ENCODE results near the gene SLC39A5.

The SLC39A5 gene

DNA sequence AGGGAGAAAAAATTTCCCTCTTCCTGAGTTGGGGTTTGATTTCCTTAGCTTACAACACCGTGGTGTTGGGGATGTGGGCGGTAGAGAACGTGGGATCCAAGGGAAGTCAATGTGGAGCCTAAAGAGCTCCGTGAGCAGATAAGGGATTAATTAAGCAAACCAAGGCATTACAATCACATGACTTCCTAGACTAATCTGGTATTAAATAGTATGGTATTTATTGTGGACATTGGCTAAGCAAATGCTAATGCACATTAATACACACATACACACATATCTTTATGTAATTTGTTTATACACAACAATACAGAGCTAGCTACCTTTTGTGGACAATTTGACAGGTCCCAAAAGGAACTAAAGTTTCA is 7.3 kb upstream of the SLC39A5 start:
- Histone ChIP-seq H3K4me1 (peaks cover 0 to 58% (median 42%) of the 10 kb centered on the region in 4 donors), H3K4me3 (peak overlapping the region; percentile 73 to 84), H3K9me3 (no peaks in the 10 kb centered on the region), H3K36me3 (peaks cover 0 to 18% (median 5%) of the 10 kb centered on the region in 3 donors), H3K27ac (peak overlapping the region; percentile 92), H3K27me3 (no peaks in the 10 kb centered on the region)
- TF ChIP-seq CTCF (IDR thresholded peaks at IDR 0.05) = no peak
- intact Hi-C loops (cut with DNase I; ENCODE audit: low total_unique reads) = no loop called here
- DNase-seq = no peak

GRCh38 chr12:56223571-56224101 is 6.2 kb upstream of the SLC39A5 start:
- Histone ChIP-seq H3K27ac (peak overlapping the region; percentile 92), H3K9me3 (no peaks in the 10 kb centered on the region), H3K27me3 (no peaks in the 10 kb centered on the region), H3K4me1 (peaks cover 0 to 47% (median 38%) of the 10 kb centered on the region in 4 donors), H3K4me3 (peak overlapping the region; percentile 56 to 61), H3K36me3 (peaks cover 0 to 23% (median 0%) of the 10 kb centered on the region in 3 donors)
- no peak for TF ChIP-seq CTCF (IDR thresholded peaks at IDR 0.05)
- no peak for DNase-seq
- intact Hi-C loops (cut with DNase I; ENCODE audit: low total_unique reads) = loop anchor here (2.0 kb wide), 3 partner anchors 31 to 105 kb away; partner anchors contain the start of genes CS and ZC3H10

GRCh38 chr12:56224102-56224701 is 5.6 kb upstream of the SLC39A5 start, which contains the start of gene NABP2:
Gene NABP2 (plus strand): TSS chr12:56224342. CDS start chr12:56224857, 515 bp downstream.
- intact Hi-C loops (cut with DNase I; ENCODE audit: low total_unique reads) = loop anchor here (2.0 kb wide), 3 partner anchors 31 to 105 kb away; partner anchors contain the start of genes CS and ZC3H10

DNA sequence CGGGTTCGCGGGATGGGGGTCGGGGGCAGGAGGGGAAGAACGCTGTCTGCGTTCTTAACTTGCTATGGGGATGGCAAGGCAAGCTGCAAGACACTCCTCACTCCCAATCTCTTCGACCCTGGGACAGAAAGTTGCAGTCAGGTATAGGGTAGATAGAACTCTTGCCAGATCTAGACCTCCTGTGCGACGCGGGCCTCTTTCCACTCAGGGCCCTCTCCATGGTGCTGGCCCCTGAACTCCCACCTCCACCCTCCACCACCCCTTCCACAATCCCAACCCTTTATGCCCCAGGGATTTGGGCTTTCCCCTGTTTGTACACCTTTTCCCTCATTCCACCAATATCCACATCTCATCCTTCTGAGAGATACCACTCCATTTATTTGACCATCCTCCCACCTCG is 4.9 kb upstream of the SLC39A5 start:
- intact Hi-C loops (cut with DNase I; ENCODE audit: low total_unique reads) = loop anchor here (2.0 kb wide), 3 partner anchors 32 to 106 kb away; partner anchors contain the start of genes CS and ZC3H10
- Histone ChIP-seq H3K27me3 (no peaks in the 10 kb centered on the region), H3K27ac (peak overlapping the region; percentile 92), H3K4me3 (peak overlapping the region; percentile 56 to 61), H3K36me3 (peaks cover 0 to 32% (median 0%) of the 10 kb centered on the region in 3 donors), H3K9me3 (no peaks in the 10 kb centered on the region), H3K4me1 (peaks cover 0 to 37% (median 26%) of the 10 kb centered on the region in 4 donors)
- TF ChIP-seq CTCF (IDR thresholded peaks at IDR 0.05) = no peak
- no peak for DNase-seq

More at GRCh38 chr12:56224102-56224701, 5.6 kb upstream of the SLC39A5 start, which contains the start of gene NABP2:
- Histone ChIP-seq H3K4me3 (peak within 1 kb of the TSS; percentile 56 to 61), H3K36me3 (peaks cover 0 to 29% (median 0%) of the 10 kb centered on the region in 3 donors), H3K4me1 (peaks cover 0 to 45% (median 33%) of the 10 kb centered on the region in 4 donors), H3K27ac (peak within 1 kb of the TSS; percentile 92), H3K9me3 (no peaks in the 10 kb centered on the region), H3K27me3 (no peaks in the 10 kb centered on the region)
- peak; percentile 90 to 94 for TF ChIP-seq CTCF (IDR thresholded peaks at IDR 0.05)
- DNase-seq = peak; percentile 99

DNA sequence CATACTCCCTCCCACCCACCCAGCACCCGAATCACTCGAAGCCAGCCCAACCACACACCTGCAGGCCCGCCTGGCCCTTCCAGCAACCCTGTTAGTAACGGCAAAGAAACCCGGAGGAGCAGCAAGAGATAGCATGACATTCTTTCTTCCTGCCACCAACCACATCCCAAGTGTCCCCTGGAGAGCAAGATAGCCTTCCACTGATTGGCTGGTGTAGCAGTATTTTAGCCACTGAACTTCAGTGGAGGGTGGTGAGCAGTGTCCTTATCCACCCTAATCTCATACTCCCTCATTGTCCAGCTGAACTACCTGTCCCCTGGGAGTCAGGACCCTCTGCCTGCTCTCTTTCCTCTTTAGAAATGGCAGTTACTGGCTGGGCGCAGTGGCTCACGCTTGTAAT is 769 bp upstream of the SLC39A5 start:
- intact Hi-C loops (cut with DNase I; ENCODE audit: low total_unique reads) = no loop called here
- Histone ChIP-seq H3K27ac (no peak overlapping the region), H3K4me3 (no peak overlapping the region)

More for the DNA sequence above, 769 bp upstream of the SLC39A5 start:
- DNase-seq = no peak
- Histone ChIP-seq H3K36me3 (peaks cover 0 to 32% (median 0%) of the 10 kb centered on the region in 3 donors), H3K27me3 (no peaks in the 10 kb centered on the region), H3K9me3 (no peaks in the 10 kb centered on the region), H3K4me1 (peaks cover 0 to 14% (median 8%) of the 10 kb centered on the region in 4 donors)
- no peak for TF ChIP-seq CTCF (IDR thresholded peaks at IDR 0.05)
